Measurements from ENCODE around the gene ST8SIA6.
"Not testable (repeated sequence)": the region's sequence is repeated elsewhere in the genome, so short reads cannot be mapped to it uniquely, and the experiment has no call there.

The ST8SIA6 gene

DNA sequence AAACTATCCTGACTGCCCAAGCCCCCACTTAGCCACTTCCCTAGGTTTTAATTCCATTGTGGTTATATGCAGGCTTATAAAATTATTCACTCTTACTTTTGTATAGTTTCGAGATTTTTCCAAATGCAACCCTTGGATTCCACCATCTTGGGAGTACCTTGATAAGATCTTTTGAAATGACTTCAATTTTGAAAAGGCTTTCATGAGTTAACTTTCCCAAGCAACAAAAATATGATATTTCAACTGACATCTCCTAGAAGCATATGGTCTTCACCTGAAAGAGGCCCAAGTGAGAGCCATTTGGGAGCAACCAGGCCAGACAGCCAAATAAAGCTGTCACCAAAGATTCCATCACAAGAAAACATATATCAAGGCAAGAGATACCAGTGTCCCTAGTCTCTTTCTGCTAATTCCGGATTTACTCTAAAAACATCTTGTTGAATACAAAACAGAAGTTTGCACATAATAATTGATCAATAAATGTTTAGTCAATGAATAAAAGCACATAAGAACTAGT, 1.7 kb upstream of the ST8SIA6 start:
- no peak for DNase-seq

- no peak for DNase-seq
Observed at GRCh38 chr10:17455015-17455520, 673 bp upstream of the ST8SIA6 start.

DNA sequence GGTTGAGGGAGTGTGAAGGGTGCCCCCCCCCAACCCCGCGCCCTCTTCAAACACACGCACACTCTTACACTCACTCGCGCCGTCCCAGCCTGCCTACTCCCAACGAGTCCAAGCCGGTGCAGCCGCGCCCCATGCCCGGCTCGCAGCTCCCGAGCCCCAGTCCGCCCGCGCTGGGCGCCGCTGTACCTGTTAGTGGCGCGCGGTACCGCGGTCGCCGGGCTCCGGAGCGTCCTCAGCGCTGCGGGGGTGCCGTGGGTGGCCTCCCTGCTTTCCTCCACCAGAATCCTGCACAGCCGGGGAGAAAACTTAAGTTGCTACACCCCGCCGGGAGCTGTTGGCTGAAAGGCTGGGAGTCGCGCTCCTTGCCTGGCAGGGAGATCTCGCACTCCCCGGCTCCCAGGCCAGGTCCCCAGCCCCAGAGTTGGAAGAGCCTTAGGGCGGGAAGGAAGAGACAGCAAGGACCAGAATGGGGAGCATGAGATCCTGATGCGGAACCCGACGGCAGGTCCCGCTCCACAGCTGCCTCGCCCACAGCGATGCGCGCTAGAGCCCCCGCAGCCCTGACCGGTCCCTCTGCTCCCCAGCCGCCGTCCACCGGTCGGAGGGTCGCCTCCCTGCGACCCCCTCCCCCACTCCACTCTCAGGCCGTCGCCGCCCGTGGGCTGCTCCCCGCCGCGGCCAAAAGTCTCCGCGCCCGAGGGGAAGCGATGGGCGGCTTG, 863 bp downstream of the ST8SIA6 start:
- DNase-seq, result peak; percentile 56

DNA sequence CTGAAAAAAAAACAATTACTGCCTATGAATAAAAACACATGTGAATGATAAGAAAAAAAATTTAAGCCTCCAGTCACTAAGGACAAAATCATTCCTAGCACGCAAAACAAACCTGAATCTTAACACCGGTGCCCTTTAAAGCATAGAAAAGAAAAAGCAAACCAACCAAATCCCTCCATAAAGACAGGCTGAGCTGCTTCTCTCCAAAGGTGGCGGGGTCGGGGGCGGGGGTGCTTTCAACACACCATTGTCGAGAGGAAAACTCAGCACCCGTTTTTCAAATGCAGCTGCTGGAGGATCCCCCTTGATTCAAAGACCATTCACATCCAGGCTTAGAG, 1.4 kb downstream of the ST8SIA6 start:
- no peak for DNase-seq

DNA sequence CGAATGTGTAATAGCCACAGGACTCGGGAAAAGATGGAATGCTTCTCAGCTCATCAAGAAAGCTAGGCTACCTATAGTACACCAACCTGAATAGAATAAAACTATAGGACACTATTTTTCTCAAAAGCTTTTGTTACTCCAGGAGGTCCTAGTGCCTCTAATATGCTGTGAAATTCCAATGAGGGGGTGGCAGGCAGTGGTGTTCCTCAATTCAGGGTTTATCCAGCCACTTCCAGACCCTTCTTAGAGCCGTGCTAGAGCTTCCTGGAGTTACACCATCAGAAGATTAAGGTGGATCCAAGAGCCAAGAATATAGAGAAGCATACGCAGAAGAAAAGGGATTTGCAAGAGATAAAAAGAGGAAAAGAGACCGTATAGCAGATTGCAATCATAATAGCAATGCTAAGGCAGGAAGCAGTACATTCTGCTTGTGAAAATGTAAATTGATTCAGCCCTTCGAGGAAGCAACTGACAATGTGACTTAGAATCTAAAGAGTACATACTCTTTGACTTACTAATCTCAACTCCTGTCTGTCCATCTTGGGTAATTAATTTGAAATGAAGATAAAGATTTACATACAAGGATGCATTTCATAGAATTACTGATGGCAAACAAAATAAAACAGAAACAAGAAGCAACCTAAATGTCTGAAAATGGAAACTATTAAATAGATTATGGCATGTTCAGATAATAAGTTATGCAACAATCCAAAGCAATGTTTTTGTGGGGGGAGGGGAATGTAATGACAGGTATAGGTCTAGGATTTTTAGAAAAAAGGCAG, 2.1 kb downstream of the ST8SIA6 start:
- DNase-seq, result no peak

GRCh38 chr10:17450024-17450423, 4.4 kb downstream of the ST8SIA6 start:
- no peak for DNase-seq

DNA sequence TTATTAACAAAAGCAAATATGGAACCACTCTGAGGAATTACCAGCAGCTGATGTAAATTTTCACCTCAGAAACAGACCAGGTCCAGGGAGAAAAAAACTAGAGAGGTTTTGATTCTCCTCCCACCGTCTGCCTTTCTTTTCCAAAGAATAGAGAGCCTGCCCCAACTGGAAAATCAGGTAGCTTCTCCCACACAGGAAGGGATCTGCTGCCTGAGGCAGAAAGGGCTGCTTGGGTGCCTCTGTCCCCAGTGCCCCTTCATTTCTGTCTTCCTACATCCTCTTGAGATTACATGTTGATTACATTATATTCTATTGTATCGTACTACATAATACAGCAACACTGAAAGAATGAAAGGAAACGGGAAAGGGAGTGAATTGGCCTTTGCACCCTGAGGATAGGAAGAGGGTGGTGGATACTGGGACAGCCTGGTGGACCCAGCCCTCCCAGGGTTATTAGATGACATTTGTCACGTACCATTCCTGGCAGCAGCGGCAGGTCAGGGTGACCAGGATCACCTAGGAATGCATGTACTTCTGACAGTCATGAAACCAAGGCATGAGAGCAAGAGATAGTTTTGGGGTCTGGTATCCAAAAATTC, 8.9 kb downstream of the ST8SIA6 start:
- no peak for DNase-seq

DNA sequence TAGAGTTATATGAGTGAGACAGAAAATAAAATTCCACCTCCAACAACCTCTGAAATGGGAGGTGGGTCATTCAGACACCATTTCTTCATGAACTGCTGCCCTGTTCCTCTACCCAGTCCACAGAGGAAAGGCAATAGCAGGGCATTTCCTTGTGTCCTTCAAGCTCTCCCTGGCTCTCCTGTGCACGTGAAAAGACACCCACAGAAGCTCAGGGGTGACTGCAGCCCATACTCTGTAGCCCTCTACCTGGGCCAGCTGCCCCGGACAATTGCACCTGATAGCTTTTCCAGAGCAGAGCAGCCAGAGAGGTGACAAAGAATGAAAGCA, 10.0 kb downstream of the ST8SIA6 start:
- DNase-seq, result no peak

DNA sequence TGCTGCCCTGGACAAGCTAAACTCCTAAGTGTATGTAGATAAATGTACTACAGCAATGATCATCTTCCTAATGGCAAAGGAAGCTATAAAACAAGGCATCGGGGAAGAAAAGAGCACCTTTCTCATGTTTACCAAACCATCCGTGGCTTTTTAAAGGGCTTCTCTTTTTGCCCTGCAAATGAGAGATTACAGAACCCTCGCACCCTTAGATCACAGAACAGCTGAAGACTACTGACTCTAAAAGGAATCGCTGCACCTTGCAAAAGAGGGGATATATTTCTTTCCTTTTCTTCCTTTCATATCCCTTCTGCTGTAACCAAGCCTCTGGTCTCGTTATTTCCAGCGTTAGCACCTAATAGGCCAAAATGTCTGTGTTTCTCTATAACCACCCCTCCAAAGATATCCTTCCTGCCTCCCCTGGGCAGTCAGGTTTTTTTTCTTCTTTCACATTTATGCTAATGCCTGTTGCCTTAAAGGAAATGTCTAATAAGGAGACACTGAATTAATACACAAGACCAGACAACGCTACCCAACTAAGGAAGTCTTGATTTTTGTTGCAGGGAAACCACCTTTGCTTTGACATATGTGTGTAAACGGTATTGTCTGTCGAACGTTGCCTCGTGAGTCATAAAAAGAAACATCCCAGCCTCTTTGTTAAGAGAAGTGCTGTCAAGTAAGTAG, 10.5 kb downstream of the ST8SIA6 start:
- no peak for DNase-seq

DNA sequence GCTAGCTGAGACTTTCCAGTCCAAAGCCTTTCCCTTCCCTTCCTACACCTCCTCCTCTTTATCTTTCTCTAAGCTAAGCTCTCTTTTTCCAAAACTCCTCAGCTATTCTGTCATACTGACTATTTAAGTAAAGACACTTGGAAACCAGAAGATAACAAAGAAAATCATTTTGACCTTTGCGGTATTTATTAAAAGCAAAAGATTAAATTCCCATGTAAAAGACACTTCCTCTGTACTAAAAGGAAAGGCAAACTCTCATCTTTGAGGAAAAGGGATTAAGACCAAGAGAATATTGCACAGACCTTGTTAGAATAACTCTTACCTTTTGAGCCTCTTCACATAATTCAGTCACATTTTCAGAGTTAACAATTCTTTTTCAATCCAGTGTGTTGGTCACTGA, 15.8 kb downstream of the ST8SIA6 start:
- no peak for DNase-seq

GRCh38 chr10:17436578-17436977, 17.8 kb downstream of the ST8SIA6 start:
- not testable (repeated sequence) for DNase-seq

- DNase-seq, result no peak
Observed at GRCh38 chr10:17435953-17436352, 18.4 kb downstream of the ST8SIA6 start.

- no peak for DNase-seq
Observed at GRCh38 chr10:17435187-17435586, 19.2 kb downstream of the ST8SIA6 start.

GRCh38 chr10:17432723-17433122, 21.7 kb downstream of the ST8SIA6 start:
- DNase-seq, result no peak

DNA sequence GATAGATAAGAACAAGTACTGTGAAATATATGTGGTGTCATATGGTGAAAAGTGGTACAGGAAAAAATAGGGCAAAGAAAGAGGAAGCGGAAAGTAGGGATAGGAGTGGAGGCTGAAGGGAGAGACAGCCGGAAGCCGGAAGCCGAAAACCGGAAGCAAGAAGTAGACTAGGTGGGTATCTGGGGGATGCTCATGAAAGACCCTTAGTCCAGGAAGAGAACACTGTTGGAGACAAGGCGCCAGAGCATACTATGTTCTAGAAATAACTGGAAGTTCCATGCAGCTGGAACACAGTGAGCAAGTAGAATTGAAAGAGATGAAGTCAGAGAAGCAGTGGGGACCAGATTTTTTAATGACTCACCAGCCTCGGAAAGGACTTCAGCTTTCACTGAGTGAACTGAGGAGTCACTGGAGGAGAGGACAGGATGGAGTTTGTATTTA, 22.5 kb downstream of the ST8SIA6 start:
- DNase-seq, result no peak

DNA sequence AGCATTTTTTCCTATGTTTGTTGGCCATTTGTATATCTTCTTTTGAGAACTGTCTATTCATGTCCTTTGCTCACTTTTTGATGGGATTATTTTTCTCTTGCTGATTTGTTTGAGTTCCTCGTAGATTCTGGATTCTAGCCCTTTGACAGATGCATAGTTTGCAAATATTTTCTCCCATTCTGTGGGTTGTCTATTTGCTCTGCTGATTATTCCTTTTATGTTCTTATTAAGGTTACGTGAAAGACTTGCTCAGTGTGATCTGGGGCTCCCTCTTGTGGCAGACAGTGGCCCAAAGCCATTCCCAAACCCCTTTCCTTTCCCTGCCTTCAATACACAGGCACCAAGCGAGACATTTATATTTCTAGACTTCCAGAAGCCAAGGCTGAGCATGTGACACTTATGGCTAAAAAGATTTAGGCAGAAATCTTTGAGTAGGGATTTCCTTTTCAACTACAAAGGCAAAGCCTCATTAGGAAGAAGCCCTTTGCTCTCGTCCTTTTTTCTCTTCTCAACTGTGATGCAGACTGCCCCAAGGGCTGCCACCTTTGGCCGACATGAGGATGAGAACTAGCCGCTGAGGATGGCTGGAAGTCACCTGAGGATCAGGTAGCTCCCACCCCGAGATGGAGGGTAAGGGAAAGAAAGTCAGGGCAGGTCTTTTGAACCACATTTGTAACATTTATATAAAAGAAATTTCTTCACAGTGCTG, 23.6 kb downstream of the ST8SIA6 start:
- peak; percentile 55 for DNase-seq

DNA sequence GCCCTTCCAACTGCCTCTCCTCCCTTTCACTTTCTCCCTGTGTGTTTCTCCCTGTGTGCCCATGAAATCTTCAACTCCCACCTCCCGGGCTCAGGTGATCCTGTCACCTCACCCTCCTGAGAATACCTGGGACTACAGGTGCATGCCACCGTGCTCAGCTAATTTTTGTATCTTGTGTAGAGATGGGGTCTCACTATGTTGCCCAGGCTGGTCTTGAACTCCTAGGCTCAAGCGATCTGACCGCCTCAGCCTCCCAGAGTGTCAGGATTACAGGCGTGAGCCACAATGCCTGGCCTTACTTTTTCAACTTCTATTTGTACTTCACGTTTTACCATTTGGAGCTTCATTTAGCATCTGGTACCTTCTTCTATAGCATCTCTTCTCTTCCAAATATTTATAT, 24.9 kb downstream of the ST8SIA6 start:
- DNase-seq, result no peak

DNA sequence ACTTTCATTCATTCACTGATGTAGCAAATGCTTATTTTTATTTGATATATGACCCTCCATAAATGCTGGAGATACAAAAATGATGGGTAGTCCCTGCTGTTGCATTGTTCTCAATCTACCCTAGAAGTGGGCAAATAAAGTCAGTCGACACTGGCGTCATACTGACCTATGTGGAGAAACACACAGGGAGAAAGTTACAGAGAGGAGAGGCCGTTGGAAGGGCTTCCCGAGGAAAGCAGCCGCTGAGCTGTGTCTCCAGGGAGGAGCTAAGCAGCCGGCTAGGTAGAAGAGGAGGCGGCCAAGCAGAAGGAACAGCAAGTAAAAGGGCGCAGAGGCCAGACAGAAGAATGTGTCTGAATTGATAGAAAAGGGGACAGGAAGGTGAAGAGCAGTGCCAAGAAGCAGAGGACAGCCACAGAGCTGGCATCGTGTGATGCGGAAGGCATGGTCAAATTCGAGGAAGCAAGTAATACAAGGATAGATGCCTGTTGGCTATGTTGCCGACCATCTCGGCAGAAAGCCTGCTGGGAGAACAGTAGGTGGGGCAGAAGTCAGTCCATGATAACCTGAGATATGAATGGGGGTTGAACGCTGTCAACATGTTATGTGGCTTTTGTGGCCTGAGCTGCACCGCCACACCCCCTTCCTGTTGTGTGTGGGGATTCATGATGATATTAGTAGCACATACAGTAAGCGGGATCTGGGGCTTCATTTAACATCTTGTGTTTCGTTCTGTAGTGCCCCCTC, 25.9 kb downstream of the ST8SIA6 start:
- peak; percentile 54 for DNase-seq

- DNase-seq, result no peak
Observed at GRCh38 chr10:17427666-17428350, 26.6 kb downstream of the ST8SIA6 start.

GRCh38 chr10:17427201-17427600, 27.2 kb downstream of the ST8SIA6 start:
- no peak for DNase-seq

GRCh38 chr10:17426263-17426750, 28.1 kb downstream of the ST8SIA6 start:
- DNase-seq, result no peak
